ENCODE measurements around the gene MYOCD. TPM values are rescaled to one million over a fixed set of nuclear protein-coding genes. Genes with fewer than 3 reads are reported as not detected.

The MYOCD gene
- total RNA-seq, 1 donor, result under 0.01 TPM

GRCh38 chr17:12648498-12648897, 17.2 kb upstream of the MYOCD start:
- H3K27me3 ChIP-seq (ENCODE audit: insufficient read depth, low read length), result no peaks in the 10 kb centered on the region
- H3K36me3 ChIP-seq (ENCODE audit: insufficient read depth, low read length), result no peaks in the 10 kb centered on the region
- H4K20me1 ChIP-seq (ENCODE audit: insufficient read depth, low read length), result no peaks in the 10 kb centered on the region
- DNase-seq (ENCODE audit: insufficient read length, low spot score, missing footprints), result no peak
- H3K4me2 ChIP-seq (ENCODE audit: insufficient read depth, low read length), result no peak overlapping the region
- H2AFZ ChIP-seq (ENCODE audit: low read length), result no peak overlapping the region
- no peak overlapping the region for H3K27ac ChIP-seq (ENCODE audit: low read depth, low read length)
- no peaks in the 10 kb centered on the region for H3K79me2 ChIP-seq (ENCODE audit: insufficient read depth, low read length)
- TF ChIP-seq, protein P1, sequence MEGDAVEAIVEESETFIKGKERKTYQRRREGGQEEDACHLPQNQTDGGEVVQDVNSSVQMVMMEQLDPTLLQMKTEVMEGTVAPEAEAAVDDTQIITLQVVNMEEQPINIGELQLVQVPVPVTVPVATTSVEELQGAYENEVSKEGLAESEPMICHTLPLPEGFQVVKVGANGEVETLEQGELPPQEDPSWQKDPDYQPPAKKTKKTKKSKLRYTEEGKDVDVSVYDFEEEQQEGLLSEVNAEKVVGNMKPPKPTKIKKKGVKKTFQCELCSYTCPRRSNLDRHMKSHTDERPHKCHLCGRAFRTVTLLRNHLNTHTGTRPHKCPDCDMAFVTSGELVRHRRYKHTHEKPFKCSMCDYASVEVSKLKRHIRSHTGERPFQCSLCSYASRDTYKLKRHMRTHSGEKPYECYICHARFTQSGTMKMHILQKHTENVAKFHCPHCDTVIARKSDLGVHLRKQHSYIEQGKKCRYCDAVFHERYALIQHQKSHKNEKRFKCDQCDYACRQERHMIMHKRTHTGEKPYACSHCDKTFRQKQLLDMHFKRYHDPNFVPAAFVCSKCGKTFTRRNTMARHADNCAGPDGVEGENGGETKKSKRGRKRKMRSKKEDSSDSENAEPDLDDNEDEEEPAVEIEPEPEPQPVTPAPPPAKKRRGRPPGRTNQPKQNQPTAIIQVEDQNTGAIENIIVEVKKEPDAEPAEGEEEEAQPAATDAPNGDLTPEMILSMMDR (IDR thresholded peaks at IDR 0.05; ENCODE audit: extremely low read depth, low read depth, low read length), result no peak
- no peaks in the 10 kb centered on the region for H3K9me3 ChIP-seq (ENCODE audit: low read depth, low read length)
- no peaks in the 10 kb centered on the region for H3K4me1 ChIP-seq (ENCODE audit: insufficient read depth, low read length)
- no peak overlapping the region for H3K4me3 ChIP-seq (ENCODE audit: insufficient read depth, low read length)

GRCh38 chr17:12655936-12656335, 9.8 kb upstream of the MYOCD start:
- Histone ChIP-seq H3K4me3 (ENCODE audit: insufficient read depth, low read length) (no peak overlapping the region), H3K27ac (ENCODE audit: low read depth, low read length) (no peak overlapping the region), H2AFZ (ENCODE audit: low read length) (no peak overlapping the region), H3K27me3 (ENCODE audit: insufficient read depth, low read length) (no peaks in the 10 kb centered on the region), H3K79me2 (ENCODE audit: insufficient read depth, low read length) (no peaks in the 10 kb centered on the region), H3K9me3 (ENCODE audit: low read depth, low read length) (no peaks in the 10 kb centered on the region), H3K36me3 (ENCODE audit: insufficient read depth, low read length) (no peaks in the 10 kb centered on the region), H4K20me1 (ENCODE audit: insufficient read depth, low read length) (no peaks in the 10 kb centered on the region), H3K4me2 (ENCODE audit: insufficient read depth, low read length) (no peak overlapping the region), H3K4me1 (ENCODE audit: insufficient read depth, low read length) (no peaks in the 10 kb centered on the region)
- TF ChIP-seq, protein P1 (IDR thresholded peaks at IDR 0.05; ENCODE audit: extremely low read depth, low read depth, low read length), result no peak
- DNase-seq (ENCODE audit: insufficient read length, low spot score, missing footprints), result no peak

GRCh38 chr17:12656354-12656753, 9.3 kb upstream of the MYOCD start:
- Histone ChIP-seq H4K20me1 (ENCODE audit: insufficient read depth, low read length) (no peaks in the 10 kb centered on the region), H3K27me3 (ENCODE audit: insufficient read depth, low read length) (no peaks in the 10 kb centered on the region)
- TF ChIP-seq, protein P1 (IDR thresholded peaks at IDR 0.05; ENCODE audit: extremely low read depth, low read depth, low read length), result no peak

DNA sequence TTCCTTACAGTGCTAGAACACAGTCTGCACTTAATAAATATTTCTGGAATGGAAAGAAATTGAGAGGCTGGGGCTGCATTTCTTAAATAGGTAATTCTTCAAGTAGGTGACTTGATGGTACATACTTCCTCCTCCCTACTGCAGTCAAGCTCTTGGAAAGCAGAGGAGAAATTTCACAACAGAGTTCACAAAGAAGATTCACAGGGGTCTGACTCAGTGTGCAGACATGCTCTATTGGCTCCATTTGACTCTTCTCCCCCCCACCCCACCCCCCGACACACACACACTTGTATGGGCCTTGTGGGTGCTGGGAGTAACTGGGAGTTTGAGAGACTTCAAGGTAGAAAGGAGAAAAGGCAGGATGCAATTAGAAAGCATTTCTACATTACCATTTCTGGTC, 6.2 kb upstream of the MYOCD start:
- no peak overlapping the region for H3K4me3 ChIP-seq (ENCODE audit: insufficient read depth, low read length)
- no peak overlapping the region for H3K4me2 ChIP-seq (ENCODE audit: insufficient read depth, low read length)
- H3K36me3 ChIP-seq (ENCODE audit: insufficient read depth, low read length), result no peaks in the 10 kb centered on the region
- H3K27me3 ChIP-seq (ENCODE audit: insufficient read depth, low read length), result peaks cover 7% of the 10 kb centered on the region
- H3K9me3 ChIP-seq (ENCODE audit: low read depth, low read length), result no peaks in the 10 kb centered on the region
- TF ChIP-seq, protein P1 (IDR thresholded peaks at IDR 0.05; ENCODE audit: extremely low read depth, low read depth, low read length), result no peak
- no peak overlapping the region for H3K27ac ChIP-seq (ENCODE audit: low read depth, low read length)
- H3K4me1 ChIP-seq (ENCODE audit: insufficient read depth, low read length), result no peaks in the 10 kb centered on the region
- no peaks in the 10 kb centered on the region for H4K20me1 ChIP-seq (ENCODE audit: insufficient read depth, low read length)
- no peak for DNase-seq (ENCODE audit: insufficient read length, low spot score, missing footprints)
- H3K79me2 ChIP-seq (ENCODE audit: insufficient read depth, low read length), result no peaks in the 10 kb centered on the region
- H2AFZ ChIP-seq (ENCODE audit: low read length), result no peak overlapping the region

More at GRCh38 chr17:12656354-12656753, 9.3 kb upstream of the MYOCD start:
- no peak overlapping the region for H3K4me2 ChIP-seq (ENCODE audit: insufficient read depth, low read length)
- no peaks in the 10 kb centered on the region for H3K79me2 ChIP-seq (ENCODE audit: insufficient read depth, low read length)
- no peaks in the 10 kb centered on the region for H3K4me1 ChIP-seq (ENCODE audit: insufficient read depth, low read length)
- H3K4me3 ChIP-seq (ENCODE audit: insufficient read depth, low read length), result no peak overlapping the region
- no peak for DNase-seq (ENCODE audit: insufficient read length, low spot score, missing footprints)
- no peaks in the 10 kb centered on the region for H3K36me3 ChIP-seq (ENCODE audit: insufficient read depth, low read length)
- H3K9me3 ChIP-seq (ENCODE audit: low read depth, low read length), result no peaks in the 10 kb centered on the region
- H3K27ac ChIP-seq (ENCODE audit: low read depth, low read length), result no peak overlapping the region
- H2AFZ ChIP-seq (ENCODE audit: low read length), result no peak overlapping the region
